NCI-H2196 treated with DMSO at 0.1 percent for 48 hours (cell line): ENCODE results near the gene ITPR2.
"Not testable (repeated sequence)": the region's sequence is repeated elsewhere in the genome, so short reads cannot be mapped to it uniquely, and the experiment has no call there.

ENCODE experiments used
- DNase-seq: peaks from one replicate; lab custom pipeline; 2025; ENCODE audit not compliant: unreplicated experiment; lab: John Stamatoyannopoulos, UW

Gene ITPR2

DNA sequence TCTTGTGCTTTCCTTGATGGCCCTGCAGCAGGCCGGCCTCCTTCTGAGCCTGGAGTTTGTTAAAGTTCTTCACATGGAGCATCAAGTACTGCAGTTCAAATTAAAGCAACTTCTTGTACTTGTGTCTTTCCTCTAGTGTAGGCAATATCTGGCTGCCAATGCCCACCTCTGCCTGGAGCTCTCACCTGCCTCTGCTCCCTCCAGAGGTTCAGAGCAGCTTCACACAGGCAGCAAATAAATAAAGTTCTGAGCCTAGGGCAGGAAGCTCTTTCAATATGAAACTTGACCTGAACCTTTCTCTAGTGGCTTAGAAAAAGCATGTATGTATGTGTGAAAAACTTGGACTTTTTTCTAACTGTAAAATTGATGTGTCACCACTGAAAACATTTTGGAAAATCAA is 65.9 kb downstream of the ITPR2 start:
- DNase-seq, result no peak

- no peak for DNase-seq
These were observed 70.8 kb downstream of the ITPR2 start for GRCh38 chr12:26762186-26762585.

DNA sequence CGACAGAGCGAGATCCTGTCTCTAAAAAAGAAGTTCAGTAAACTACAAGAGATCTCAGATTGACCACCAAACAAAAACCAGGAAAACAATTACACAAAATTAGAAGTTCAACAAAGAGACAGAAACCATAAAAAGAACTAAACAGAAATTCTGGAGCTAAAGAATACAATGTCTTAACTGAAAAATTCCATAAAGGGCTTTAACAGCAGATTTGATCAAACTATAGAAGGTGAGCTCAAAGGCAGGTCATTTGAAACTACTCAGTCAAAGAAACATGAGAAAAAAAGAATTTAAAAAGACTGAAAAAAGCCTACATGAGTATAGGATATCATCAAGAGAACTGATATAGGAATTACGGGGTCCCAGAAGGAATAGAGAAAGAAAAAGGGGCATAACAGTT is 71.2 kb downstream of the ITPR2 start:
- no peak for DNase-seq

DNA sequence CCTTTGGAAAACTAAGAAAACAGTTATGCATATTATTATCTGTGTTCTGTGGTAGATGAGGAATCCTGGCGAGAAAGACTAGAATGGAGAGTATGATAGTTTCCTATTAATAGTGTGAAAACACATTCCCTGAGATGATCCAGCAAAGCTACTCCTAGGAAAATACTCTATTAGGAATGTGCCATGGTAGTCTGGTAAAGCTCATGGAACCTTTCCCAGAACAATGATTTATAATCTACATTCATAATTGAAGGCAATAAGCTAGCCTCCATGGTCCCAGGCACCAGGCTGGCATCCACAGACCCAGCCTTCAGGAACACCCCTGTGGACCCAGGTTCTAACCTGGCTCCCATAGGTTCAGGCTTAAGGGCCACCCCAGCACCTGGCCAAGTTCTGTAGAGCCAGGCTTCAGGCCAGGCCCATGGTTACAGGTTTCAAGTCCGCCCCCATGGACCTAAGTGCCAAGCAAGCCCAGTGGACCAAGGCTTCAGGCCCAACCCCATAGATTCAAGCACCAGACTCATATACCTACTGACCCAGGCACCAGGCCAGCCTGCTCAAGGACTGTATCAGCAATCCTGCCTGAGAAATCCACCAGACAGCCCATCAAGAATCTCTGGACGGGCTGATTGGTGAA is 72.2 kb downstream of the ITPR2 start:
- no peak for DNase-seq

DNA sequence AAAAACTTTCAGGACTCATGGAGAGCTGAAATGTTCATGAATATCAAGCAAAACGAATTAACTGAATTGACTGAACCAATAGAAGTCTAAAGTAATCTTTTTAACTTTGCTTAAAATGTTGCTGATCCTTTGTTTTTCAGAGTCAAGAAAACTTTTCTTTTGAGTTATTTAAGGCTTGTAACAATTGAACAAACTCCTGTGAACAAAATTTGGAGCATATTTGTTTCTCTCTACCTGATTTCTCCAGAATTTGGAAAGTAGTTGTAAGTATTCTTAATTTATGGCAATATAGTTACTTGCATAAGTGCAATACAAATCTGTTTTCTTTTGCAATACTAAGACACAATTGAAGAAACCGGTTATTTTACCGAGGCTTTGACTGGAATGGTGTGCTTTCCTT is 77.6 kb downstream of the ITPR2 start:
- DNase-seq, result not testable (repeated sequence)

GRCh38 chr12:26754148-26754547 is 78.8 kb downstream of the ITPR2 start:
- DNase-seq, result no peak

DNA sequence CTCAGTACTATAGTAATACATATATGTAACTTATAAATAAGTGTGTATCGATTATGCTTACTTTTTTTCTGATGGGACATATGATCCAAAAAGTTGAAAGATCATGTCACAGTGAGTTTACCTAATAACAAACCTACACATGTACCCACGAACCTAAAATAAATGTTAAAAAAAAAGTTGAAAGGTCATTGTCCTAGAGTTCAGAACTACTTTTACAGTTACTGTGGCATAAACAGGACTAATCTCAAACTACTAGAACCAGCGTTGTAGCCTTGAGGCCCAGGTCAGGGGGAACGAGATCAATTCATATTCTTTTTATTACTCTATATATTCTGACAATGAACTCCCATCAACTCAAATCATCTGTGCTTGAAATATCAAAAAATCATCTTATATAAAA is 81.8 kb downstream of the ITPR2 start:
- no peak for DNase-seq

DNA sequence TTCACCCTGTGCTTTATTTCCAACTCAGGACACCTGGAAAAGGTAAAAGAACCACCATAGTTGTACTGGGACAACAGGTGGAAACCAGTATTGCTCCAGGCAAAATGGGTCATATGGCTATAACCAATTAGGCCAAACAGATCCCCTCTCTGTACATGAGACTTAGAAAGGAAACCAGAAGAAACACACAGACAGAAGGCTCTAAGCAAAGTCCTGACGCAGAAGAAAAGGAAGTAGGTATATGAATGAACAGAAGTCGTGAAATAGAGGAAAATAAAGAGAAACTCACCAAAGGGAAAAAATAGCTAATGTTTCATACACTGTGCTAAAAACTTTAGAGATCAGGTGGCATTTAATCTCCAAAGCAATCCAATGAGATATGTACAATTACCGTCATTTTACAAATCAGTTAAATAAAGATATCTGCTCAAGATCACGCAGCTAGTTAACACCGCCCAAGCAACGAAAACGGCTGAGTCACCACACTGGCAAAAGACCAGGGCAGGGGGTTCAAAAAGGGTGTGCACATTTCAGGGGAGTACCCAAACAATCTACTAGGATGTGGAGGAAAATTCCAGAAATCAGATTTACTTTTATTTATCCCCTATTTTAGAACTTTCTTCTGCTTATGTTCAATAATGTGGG is 82.3 kb downstream of the ITPR2 start:
- no peak for DNase-seq

GRCh38 chr12:26749781-26750180 is 83.2 kb downstream of the ITPR2 start:
- DNase-seq, result no peak

DNA sequence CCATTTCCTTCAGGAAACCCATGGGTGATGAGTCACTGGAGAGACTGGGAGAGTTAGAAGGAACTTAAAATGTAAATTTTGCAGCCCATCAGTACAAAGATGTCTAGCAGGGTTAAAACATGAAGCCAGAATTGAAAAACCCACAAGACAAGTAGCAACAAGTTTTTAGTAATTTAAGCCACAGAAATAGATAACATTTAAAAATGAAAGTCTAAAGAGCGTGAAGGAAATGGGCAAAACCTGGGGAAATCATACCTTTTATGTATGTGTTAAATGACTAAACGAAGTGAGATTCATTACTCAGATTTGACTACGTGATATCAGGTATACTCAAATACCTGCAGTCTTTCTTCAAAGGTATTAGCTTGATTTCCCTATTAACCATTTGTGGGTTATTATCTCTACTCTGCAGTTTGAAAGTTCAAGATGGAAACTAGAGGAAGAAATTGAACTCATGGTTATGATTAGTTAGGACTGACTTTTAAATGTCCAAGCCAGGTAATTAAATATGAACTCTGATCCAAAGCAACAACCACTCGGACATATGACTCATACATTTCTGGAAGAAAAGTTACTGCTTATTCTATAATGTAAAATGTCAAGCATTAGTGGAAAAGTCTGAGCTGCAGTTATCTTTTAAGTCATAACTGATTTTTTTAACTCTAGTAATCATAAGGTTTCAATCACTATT is 84.1 kb downstream of the ITPR2 start:
- no peak for DNase-seq

DNA sequence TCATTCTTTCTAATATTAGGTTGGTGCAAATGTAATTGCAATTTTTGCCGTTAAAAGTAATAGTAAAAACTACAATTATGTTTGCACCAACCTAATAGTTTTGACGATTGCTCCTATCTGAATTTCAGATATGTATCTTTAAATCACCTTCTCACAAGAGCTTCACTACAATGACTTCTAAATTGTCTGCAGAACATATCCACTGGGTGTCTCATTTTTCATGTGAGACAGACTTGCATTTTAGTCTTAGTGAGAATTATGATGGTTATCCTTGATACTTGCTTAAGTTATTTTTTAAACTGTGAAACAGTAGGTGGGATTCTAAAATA is 84.6 kb downstream of the ITPR2 start:
- DNase-seq, result no peak

DNA sequence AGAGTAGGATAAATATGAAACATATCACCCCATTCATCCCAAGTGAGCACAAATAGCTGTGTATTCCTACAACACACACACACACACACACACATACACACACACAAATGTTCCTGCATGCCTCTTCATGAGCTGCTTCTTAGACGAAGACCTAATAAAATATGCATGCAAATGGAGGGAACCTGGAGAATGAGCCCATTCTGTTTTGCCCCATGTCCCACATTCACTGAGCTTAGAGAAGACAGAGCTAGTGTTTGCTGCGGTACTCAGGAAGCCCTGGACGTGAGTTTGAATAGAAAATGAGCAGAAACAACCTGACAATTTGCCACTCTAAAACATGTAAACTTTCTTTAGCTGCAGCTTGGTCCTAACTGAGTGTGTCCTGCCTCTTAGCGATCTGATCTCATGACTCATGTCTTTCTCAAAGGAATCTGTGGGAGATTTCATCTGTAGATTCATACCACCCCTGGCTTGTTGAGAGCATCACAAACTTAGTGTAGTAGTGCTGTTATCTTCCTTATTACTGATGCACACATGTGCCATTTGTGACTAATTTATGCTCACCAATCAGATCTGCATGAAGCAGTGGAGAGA is 86.8 kb downstream of the ITPR2 start:
- DNase-seq, result no peak

DNA sequence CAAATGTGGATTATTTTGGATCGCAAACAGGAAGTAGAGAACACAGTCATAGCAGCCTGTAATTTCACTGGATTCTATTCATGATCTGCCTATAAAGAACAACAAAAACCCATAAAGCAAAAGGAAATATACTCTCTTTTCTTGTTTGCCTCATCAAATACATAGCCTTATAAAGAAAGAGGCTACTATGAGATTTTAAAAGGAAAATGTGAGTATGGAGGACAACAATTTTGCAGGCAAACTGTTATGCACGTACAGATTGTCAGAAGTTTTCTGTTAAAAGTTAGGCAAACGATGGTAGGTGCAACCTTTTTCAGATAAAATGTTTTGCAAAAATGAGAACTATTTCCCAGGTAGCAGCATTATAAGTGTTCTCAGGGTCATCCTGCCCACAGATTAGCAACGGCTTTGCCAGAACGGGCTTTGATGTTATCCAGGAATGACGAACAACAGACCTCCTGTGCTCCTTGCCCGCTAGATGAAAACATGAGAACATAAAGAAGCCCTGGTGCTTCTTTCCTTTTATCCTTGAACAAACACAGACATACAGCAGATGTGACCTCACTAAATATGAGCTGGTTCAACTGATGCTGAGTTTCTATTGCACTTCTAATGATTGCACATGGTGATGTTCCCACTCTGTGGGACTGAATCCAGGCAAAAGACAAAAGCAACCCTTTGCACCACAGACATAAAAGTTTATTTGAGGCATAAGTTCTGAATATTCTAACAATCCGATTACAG is 88.1 kb downstream of the ITPR2 start:
- no peak for DNase-seq

GRCh38 chr12:26744042-26744626 is 88.9 kb downstream of the ITPR2 start:
- no peak for DNase-seq

- no peak for DNase-seq
These were observed 91.3 kb downstream of the ITPR2 start for GRCh38 chr12:26741584-26742227.

- no peak for DNase-seq
These were observed 92.0 kb downstream of the ITPR2 start for GRCh38 chr12:26740991-26741390.

DNA sequence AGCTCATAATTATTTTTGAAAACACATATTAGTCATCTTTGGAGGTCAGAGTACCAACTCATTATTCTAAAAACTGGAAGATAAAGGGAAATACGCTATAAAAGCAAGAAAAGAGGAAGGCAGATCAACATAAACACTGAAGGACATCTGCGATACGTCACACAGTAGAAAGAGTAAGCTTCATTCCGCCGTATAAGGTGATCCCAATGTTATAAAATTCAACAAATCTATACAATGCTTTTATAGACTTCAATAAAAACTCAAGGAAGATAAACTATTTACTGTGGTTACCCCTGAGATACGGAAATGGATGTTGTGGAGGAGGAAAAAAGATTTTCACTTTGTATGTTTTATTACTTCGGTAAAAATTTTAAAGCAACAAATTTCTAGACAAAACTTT is 92.6 kb downstream of the ITPR2 start:
- DNase-seq, result no peak

DNA sequence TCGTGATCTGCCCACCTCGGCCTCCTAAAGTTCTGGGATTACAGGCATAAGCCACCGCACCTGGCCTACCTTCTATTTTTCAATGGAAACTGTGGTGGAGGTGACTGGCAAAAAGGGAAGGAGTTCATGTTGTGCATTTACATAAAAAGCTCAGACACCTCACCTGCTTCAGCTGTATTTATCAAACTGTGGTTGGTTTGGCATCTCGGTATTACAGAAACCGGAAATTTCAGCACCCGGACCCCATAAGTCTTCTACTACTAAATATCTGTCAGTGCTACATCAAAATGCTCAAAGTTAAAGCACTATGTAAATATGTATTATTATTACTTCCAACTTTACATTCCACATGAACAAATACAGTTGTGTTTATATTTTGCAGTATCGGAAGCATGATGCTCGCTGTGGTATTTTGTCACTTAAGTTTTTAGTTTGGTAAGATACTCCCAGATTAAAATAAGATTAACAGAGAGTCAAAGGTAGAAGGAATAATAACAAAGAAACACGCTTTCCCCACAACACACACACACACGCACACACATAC is 95.4 kb downstream of the ITPR2 start:
- no peak for DNase-seq

DNA sequence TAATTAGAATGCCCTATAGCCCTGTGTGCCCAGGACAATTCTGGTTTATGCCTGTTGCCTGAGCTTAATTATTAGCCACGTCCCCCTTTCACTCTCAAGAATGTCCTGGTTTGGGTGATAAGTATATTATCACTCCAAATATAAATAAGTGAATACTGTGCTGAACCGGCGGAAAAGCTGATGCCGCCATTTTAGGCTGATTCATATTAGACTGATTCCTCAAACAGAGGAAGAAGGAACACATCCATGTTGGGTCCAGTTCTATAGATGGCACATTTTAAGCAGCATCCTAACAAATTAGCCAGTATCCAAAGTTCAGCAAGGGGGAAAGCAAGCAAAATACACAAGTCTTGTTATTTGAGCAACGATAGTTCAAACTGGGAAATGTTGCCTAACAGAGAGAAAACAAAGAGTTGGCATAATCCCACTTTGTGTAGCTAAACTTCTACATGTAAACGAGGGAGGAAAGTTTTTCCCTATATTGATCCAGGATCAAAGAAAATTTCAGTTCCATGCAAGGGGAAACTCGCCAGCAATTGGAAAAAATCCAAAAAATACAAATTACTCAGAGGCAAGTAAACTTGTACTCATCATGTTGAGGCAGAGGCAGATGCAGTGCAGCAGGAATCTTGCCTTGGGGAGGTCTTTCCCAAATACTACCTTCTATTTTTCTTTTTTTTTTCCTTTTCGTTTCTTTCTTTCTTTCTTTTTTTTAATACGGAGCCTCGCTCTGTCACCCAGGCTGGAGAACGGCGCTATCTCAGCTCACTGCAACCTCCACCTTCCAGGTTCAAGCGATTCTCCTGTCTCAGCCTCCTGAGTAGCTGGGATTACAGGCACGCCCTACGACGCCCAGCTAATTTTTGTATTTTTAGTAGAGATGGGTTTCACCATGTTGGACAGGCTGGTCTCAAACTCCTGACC is 96.2 kb downstream of the ITPR2 start:
- DNase-seq, result no peak
